ENCODE data around the gene ASPG.

Gene ASPG

DNA sequence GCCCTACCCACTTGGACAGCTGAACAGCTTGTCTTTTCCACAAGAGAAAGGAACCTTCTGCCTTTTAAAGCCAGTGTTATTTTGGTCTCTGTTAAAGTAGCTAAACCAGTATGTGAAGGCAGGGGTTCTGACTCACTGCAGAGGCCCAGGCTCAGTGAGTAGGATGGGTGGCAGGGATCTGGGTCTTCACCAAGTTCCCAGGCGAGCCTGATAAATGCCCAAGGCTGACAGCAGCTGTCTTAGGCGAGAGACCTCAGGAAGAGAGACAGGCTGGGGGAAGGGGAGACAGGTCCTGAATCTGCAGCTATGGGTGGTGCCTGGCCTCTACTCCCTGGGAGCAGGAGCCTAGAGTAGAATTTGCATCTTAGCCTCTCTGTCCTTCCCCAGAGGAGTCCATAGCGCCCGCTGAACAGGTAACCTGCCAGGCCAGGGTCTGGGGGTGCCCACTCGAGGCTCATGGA is 34.8 kb downstream of the ASPG start:
- Histone ChIP-seq H3K4me1 (ENCODE audit: control insufficient read depth, insufficient read depth, low read length, unreplicated experiment) (no peaks in the 10 kb centered on the region), H3K27me3 (ENCODE audit: insufficient read depth, low read length) (peaks cover 66% of the 10 kb centered on the region), H3K79me2 (ENCODE audit: control insufficient read depth, insufficient read depth, low read length, unreplicated experiment) (no peaks in the 10 kb centered on the region), H3K4me3 (ENCODE audit: low read depth, low read length) (no peak overlapping the region), H3K36me3 (ENCODE audit: insufficient read depth, low read length) (no peaks in the 10 kb centered on the region), H2AFZ (ENCODE audit: low read length, unreplicated experiment) (no peak overlapping the region), H3K27ac (ENCODE audit: low read depth, low read length) (no peak overlapping the region)

DNA sequence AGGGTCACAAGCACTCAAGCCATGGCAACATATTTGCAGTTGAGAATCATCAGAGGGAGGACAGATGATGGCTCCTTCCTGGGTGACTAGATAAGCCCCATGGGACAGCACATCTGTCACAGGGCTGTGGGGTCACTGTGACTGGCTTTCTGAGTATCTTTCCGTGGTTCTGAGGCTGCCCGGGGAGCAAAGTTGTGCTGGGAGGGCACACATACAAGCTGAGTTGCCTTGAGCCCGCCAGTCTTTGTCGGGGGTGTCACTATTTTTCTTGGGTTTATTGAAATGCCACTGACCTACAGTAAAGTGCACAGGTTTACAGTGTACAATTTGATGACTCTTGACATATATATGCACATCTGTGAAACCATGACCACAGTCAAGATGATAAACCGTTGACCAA is 35.6 kb downstream of the ASPG start:
- no peaks in the 10 kb centered on the region for H3K79me2 ChIP-seq (ENCODE audit: control insufficient read depth, insufficient read depth, low read length, unreplicated experiment)
- no peak overlapping the region for H3K4me3 ChIP-seq (ENCODE audit: low read depth, low read length)
- no peak overlapping the region for H3K27ac ChIP-seq (ENCODE audit: low read depth, low read length)
- no peaks in the 10 kb centered on the region for H3K4me1 ChIP-seq (ENCODE audit: control insufficient read depth, insufficient read depth, low read length, unreplicated experiment)
- peaks cover 59% of the 10 kb centered on the region for H3K27me3 ChIP-seq (ENCODE audit: insufficient read depth, low read length)
- H3K36me3 ChIP-seq (ENCODE audit: insufficient read depth, low read length) = no peaks in the 10 kb centered on the region
- no peak overlapping the region for H2AFZ ChIP-seq (ENCODE audit: low read length, unreplicated experiment)

DNA sequence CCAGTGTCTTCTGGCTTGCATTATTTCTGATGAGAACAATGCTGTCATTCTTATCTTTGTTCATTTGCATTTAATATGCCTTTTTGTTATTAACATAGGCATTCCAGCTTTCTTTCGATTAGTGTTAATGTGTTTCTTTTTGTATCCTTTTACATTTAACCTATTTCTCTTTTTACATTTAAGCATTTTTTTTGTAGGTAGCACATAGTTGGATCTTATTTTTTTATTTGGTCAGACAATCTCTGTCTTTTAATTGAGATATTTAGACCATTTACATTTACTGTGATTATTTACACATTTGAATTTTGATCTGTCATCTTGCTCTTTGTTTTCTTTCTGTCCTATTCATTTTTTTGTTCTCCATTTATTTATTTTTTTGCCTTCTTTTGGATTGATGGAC is 38.4 kb downstream of the ASPG start:
- no peaks in the 10 kb centered on the region for H3K4me1 ChIP-seq (ENCODE audit: control insufficient read depth, insufficient read depth, low read length, unreplicated experiment)
- no peak overlapping the region for H3K4me3 ChIP-seq (ENCODE audit: low read depth, low read length)
- H3K36me3 ChIP-seq (ENCODE audit: insufficient read depth, low read length) = no peaks in the 10 kb centered on the region
- H3K79me2 ChIP-seq (ENCODE audit: control insufficient read depth, insufficient read depth, low read length, unreplicated experiment) = no peaks in the 10 kb centered on the region
- H3K27ac ChIP-seq (ENCODE audit: low read depth, low read length) = no peak overlapping the region
- no peak overlapping the region for H2AFZ ChIP-seq (ENCODE audit: low read length, unreplicated experiment)
- H3K27me3 ChIP-seq (ENCODE audit: insufficient read depth, low read length) = peaks cover 42% of the 10 kb centered on the region

DNA sequence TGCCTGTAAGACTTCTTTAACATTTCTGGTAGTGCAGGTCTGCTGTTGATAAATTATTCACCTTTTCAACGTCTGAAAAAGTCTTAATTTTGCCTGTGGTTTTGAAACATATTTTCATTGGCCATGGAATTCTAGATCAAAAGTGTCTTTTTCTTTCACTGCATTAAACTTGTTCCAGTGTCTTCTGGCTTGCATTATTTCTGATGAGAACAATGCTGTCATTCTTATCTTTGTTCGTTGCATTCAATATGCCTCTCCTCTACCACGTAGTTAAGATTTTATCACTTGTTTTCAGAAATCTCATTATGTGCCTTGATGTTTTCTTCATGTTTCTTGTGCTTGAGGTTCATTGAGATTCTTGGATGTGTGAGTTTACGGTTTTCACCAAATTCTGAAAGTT is 39.5 kb downstream of the ASPG start:
- H3K4me3 ChIP-seq (ENCODE audit: low read depth, low read length) = no peak overlapping the region
- no peaks in the 10 kb centered on the region for H3K36me3 ChIP-seq (ENCODE audit: insufficient read depth, low read length)

DNA sequence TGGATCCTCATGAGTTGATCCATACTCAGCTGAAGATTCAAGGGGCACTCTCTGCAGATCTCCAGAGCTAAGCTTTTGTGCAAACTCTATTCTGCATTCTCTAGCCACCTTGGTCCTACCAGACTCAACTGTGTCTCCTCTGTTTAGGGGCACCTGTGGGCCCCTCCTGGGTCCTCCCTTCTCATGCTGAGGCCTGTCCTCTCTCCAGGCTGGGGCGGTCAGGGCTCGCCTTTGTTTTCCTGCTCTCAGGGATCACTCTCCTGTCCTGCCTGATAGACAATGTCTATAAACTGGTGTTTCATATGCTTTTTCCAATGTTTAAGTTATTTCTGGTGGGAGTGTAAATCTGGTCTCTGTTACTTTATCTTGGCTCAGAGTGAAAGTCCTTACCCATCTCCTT is 41.3 kb downstream of the ASPG start:
- H3K79me2 ChIP-seq (ENCODE audit: control insufficient read depth, insufficient read depth, low read length, unreplicated experiment) = no peaks in the 10 kb centered on the region
- no peaks in the 10 kb centered on the region for H3K36me3 ChIP-seq (ENCODE audit: insufficient read depth, low read length)
- no peak overlapping the region for H3K27ac ChIP-seq (ENCODE audit: low read depth, low read length)
- no peaks in the 10 kb centered on the region for H3K4me1 ChIP-seq (ENCODE audit: control insufficient read depth, insufficient read depth, low read length, unreplicated experiment)
- H2AFZ ChIP-seq (ENCODE audit: low read length, unreplicated experiment) = no peak overlapping the region
- peaks cover 32% of the 10 kb centered on the region for H3K27me3 ChIP-seq (ENCODE audit: insufficient read depth, low read length)
- no peak overlapping the region for H3K4me3 ChIP-seq (ENCODE audit: low read depth, low read length)

More for the DNA sequence above, 39.5 kb downstream of the ASPG start:
- H3K4me1 ChIP-seq (ENCODE audit: control insufficient read depth, insufficient read depth, low read length, unreplicated experiment) = no peaks in the 10 kb centered on the region
- no peaks in the 10 kb centered on the region for H3K79me2 ChIP-seq (ENCODE audit: control insufficient read depth, insufficient read depth, low read length, unreplicated experiment)
- H3K27ac ChIP-seq (ENCODE audit: low read depth, low read length) = no peak overlapping the region
- H2AFZ ChIP-seq (ENCODE audit: low read length, unreplicated experiment) = no peak overlapping the region
- peaks cover 41% of the 10 kb centered on the region for H3K27me3 ChIP-seq (ENCODE audit: insufficient read depth, low read length)

- no peaks in the 10 kb centered on the region for H3K79me2 ChIP-seq (ENCODE audit: control insufficient read depth, insufficient read depth, low read length, unreplicated experiment)
- no peak overlapping the region for H3K4me3 ChIP-seq (ENCODE audit: low read depth, low read length)
- no peaks in the 10 kb centered on the region for H3K36me3 ChIP-seq (ENCODE audit: insufficient read depth, low read length)
- peaks cover 43% of the 10 kb centered on the region for H3K27me3 ChIP-seq (ENCODE audit: insufficient read depth, low read length)
- no peaks in the 10 kb centered on the region for H3K4me1 ChIP-seq (ENCODE audit: control insufficient read depth, insufficient read depth, low read length, unreplicated experiment)
- no peak overlapping the region for H3K27ac ChIP-seq (ENCODE audit: low read depth, low read length)
- H2AFZ ChIP-seq (ENCODE audit: low read length, unreplicated experiment) = no peak overlapping the region
Observed at GRCh38 chr14:104128981-104129380, 43.5 kb downstream of the ASPG start.

DNA sequence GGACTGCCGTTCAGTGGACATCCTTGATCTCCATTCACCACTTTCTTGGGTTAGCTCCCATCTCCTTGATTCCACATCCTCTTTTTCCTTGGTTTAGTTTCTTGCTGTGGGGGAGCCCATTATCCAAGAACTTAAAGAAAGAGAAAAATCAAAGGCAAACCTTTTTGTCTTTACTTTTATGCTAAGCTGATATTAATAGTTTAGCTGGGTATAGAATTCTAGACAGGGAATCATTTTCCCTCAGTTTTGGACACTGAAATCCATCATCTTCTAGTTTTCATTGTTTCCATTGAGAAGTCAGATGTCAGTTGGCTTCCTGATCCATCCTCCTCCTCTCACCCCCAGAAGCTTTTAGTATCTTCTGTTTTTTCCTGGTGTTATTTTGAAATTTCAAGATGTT is 44.1 kb downstream of the ASPG start:
- Histone ChIP-seq H3K79me2 (ENCODE audit: control insufficient read depth, insufficient read depth, low read length, unreplicated experiment) (no peaks in the 10 kb centered on the region), H3K27ac (ENCODE audit: low read depth, low read length) (no peak overlapping the region), H3K4me3 (ENCODE audit: low read depth, low read length) (no peak overlapping the region), H3K27me3 (ENCODE audit: insufficient read depth, low read length) (peaks cover 49% of the 10 kb centered on the region), H3K4me1 (ENCODE audit: control insufficient read depth, insufficient read depth, low read length, unreplicated experiment) (no peaks in the 10 kb centered on the region), H2AFZ (ENCODE audit: low read length, unreplicated experiment) (no peak overlapping the region), H3K36me3 (ENCODE audit: insufficient read depth, low read length) (no peaks in the 10 kb centered on the region)

DNA sequence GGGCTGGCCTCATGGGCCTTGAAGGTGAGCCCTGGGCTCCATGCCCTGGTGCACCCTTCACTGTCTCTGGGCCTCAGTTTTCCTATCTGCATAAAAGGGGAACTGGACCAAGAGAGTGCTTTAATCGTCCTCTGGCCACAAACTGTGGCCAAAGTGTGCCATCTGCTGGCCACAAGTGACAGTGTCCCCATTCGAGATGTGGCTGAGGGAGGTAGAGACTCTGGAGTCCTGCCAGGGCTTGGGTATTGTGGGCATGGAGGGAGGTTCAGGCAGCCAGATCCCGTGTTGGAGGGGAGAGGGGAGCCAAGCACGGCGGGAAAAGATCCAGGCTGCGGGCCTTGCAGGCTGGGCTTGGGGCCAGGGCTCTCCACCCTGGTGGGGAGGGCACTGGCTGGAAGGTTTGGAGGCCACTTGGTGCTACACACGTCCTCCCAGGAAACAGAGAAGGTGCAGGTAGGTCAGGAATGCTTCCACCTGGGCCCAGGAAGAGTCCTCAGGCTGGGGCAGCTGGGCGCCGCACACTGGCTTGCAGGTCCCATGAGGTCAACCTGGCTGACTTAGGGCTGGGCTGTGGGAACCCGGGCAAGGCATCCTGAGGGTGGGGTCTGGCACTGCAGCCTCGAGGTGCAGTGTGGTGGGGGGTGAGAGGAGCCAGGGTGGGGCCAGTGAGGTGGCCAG is 45.6 kb downstream of the ASPG start:
- no peaks in the 10 kb centered on the region for H3K36me3 ChIP-seq (ENCODE audit: insufficient read depth, low read length)
- H2AFZ ChIP-seq (ENCODE audit: low read length, unreplicated experiment) = no peak overlapping the region
- no peak overlapping the region for H3K27ac ChIP-seq (ENCODE audit: low read depth, low read length)
- no peak overlapping the region for H3K4me3 ChIP-seq (ENCODE audit: low read depth, low read length)
- no peaks in the 10 kb centered on the region for H3K79me2 ChIP-seq (ENCODE audit: control insufficient read depth, insufficient read depth, low read length, unreplicated experiment)
- no peaks in the 10 kb centered on the region for H3K4me1 ChIP-seq (ENCODE audit: control insufficient read depth, insufficient read depth, low read length, unreplicated experiment)
- peaks cover 60% of the 10 kb centered on the region for H3K27me3 ChIP-seq (ENCODE audit: insufficient read depth, low read length)

- Histone ChIP-seq H3K27ac (ENCODE audit: low read depth, low read length) (no peak overlapping the region), H2AFZ (ENCODE audit: low read length, unreplicated experiment) (no peak overlapping the region), H3K27me3 (ENCODE audit: insufficient read depth, low read length) (peaks cover 60% of the 10 kb centered on the region), H3K79me2 (ENCODE audit: control insufficient read depth, insufficient read depth, low read length, unreplicated experiment) (no peaks in the 10 kb centered on the region), H3K36me3 (ENCODE audit: insufficient read depth, low read length) (no peaks in the 10 kb centered on the region), H3K4me1 (ENCODE audit: control insufficient read depth, insufficient read depth, low read length, unreplicated experiment) (no peaks in the 10 kb centered on the region), H3K4me3 (ENCODE audit: low read depth, low read length) (no peak overlapping the region)
Observed at GRCh38 chr14:104131968-104132732, 46.6 kb downstream of the ASPG start.

GRCh38 chr14:104132981-104133380 is 47.5 kb downstream of the ASPG start:
- no peak overlapping the region for H3K4me3 ChIP-seq (ENCODE audit: low read depth, low read length)
- H2AFZ ChIP-seq (ENCODE audit: low read length, unreplicated experiment) = no peak overlapping the region
- no peaks in the 10 kb centered on the region for H3K4me1 ChIP-seq (ENCODE audit: control insufficient read depth, insufficient read depth, low read length, unreplicated experiment)
- H3K79me2 ChIP-seq (ENCODE audit: control insufficient read depth, insufficient read depth, low read length, unreplicated experiment) = no peaks in the 10 kb centered on the region
- H3K27me3 ChIP-seq (ENCODE audit: insufficient read depth, low read length) = peaks cover 66% of the 10 kb centered on the region
- H3K36me3 ChIP-seq (ENCODE audit: insufficient read depth, low read length) = no peaks in the 10 kb centered on the region
- no peak overlapping the region for H3K27ac ChIP-seq (ENCODE audit: low read depth, low read length)

DNA sequence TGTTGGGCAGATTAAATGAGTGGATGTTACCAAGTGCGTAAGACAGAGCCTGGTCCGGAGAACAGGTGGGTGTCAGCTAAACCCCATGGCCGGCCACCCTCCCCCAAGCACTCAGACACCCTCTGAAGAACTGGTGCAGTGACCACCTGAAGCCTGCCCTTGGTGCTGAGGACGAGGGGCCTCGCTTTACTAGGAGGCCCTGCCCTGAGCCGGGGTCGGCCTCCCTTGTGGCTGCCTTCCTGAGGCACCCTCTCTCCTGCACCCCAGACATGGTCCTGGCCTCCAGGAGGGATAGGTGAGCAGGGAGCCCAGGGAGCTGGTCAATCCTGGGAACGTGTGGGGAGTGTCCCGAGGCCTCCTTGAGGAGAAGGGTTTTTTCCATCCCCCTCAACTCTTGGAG is 48.0 kb downstream of the ASPG start:
- peaks cover 71% of the 10 kb centered on the region for H3K27me3 ChIP-seq (ENCODE audit: insufficient read depth, low read length)
- H3K36me3 ChIP-seq (ENCODE audit: insufficient read depth, low read length) = no peaks in the 10 kb centered on the region
- no peak overlapping the region for H3K27ac ChIP-seq (ENCODE audit: low read depth, low read length)
- H3K79me2 ChIP-seq (ENCODE audit: control insufficient read depth, insufficient read depth, low read length, unreplicated experiment) = no peaks in the 10 kb centered on the region
- H3K4me1 ChIP-seq (ENCODE audit: control insufficient read depth, insufficient read depth, low read length, unreplicated experiment) = no peaks in the 10 kb centered on the region
- no peak overlapping the region for H3K4me3 ChIP-seq (ENCODE audit: low read depth, low read length)
- H2AFZ ChIP-seq (ENCODE audit: low read length, unreplicated experiment) = no peak overlapping the region

All from ACC112 (cell line).